Measurements from ENCODE around the gene ARAP1.

- TF ChIP-seq POLR2AphosphoS5 (IDR thresholded peaks at IDR 0.05; ENCODE audit: borderline replicate concordance, low read depth, low read length) (no peak), EZH2 (IDR thresholded peaks at IDR 0.05) (no peak)
Measured at GRCh38 chr11:72641522-72642042, 110.6 kb downstream of the ARAP1 start.
